GM13976 (cell line): ENCODE results near the gene HS6ST1.

ENCODE experiments used
- DNase-seq: peaks from one replicate; pipeline ENCODE4 v3.0.0; 2012; ENCODE audit warnings: low spot score
- in situ Hi-C: fragments of 300-500 bp; cut with MboI; formaldehyde crosslinking; loops from one replicate; pipeline ENCODE4 v1.12.0; 2022; ENCODE audit warnings: low sequenced_read_pairs, mixed read lengths, inconsistent platforms; ENCODE audit not compliant: unreplicated experiment
- TF ChIP-seq, protein P1 (sequence below): IDR thresholded peaks from 2 replicates; pipeline ENCODE4 v1.5.1; 2012; ENCODE audit warnings: borderline replicate concordance, mild to moderate bottlenecking; ENCODE audit not compliant: insufficient read depth; ENCODE audit errors: extremely low read depth, missing control alignments, control extremely low read depth

Gene HS6ST1

GRCh38 chr2:128264881-128265607, 53.6 kb downstream of the HS6ST1 start:
- in situ Hi-C loops, result no loop called here
- TF ChIP-seq, protein P1, sequence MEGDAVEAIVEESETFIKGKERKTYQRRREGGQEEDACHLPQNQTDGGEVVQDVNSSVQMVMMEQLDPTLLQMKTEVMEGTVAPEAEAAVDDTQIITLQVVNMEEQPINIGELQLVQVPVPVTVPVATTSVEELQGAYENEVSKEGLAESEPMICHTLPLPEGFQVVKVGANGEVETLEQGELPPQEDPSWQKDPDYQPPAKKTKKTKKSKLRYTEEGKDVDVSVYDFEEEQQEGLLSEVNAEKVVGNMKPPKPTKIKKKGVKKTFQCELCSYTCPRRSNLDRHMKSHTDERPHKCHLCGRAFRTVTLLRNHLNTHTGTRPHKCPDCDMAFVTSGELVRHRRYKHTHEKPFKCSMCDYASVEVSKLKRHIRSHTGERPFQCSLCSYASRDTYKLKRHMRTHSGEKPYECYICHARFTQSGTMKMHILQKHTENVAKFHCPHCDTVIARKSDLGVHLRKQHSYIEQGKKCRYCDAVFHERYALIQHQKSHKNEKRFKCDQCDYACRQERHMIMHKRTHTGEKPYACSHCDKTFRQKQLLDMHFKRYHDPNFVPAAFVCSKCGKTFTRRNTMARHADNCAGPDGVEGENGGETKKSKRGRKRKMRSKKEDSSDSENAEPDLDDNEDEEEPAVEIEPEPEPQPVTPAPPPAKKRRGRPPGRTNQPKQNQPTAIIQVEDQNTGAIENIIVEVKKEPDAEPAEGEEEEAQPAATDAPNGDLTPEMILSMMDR, result no peak

GRCh38 chr2:128263902-128264331, 54.8 kb downstream of the HS6ST1 start:
- no peak for DNase-seq
- in situ Hi-C loops, result no loop called here
- TF ChIP-seq, protein P1, result no peak

More at GRCh38 chr2:128264881-128265607, 53.6 kb downstream of the HS6ST1 start:
- no peak for DNase-seq

DNA sequence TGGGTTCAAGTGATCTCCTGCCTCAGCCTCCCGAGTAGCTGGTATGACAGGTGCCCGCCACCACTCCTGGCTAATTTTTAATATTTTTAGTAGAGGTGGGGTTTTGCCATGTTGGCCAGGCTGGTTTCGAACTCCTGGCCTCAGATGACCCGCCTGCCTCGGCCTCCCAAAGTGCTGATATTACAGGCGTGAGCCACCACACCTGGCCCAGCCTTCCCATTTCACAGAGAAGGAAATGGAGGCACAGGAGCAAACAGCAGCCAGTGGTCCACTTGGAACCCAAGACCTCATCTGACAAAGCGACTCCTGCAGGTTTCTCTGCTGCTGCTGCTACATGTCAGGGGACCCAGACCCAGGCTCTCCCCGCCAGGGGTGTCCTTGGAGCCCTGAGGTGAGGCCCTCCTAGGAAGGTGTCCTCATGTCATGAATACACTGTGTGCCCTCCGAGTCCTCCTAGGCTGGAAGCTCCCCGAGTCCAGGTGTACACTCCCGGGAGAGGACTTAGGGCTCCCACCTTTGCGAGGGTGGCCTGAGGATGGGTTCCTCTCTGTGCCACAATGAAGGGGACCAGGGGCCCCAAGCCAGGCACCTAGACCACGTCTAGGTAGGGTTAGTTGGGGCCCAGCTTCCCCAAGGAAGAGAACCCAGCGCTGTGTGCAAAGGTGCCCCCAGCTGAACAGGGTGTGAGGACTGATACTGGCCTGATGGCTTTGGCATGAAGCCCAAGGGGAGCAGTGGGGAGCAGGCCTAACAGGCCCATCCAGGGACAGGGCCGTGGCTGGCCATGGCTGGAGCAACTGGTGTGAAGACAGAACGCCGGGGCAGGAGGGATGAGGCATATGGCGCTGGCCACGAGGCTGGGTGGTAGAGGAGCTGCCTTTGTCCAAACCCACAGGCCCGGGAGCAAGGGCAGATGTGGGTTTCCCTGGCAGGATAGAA, 56.1 kb downstream of the HS6ST1 start:
- in situ Hi-C loops, result no loop called here
- DNase-seq, result peak; percentile 18
- TF ChIP-seq, protein P1, result no peak

DNA sequence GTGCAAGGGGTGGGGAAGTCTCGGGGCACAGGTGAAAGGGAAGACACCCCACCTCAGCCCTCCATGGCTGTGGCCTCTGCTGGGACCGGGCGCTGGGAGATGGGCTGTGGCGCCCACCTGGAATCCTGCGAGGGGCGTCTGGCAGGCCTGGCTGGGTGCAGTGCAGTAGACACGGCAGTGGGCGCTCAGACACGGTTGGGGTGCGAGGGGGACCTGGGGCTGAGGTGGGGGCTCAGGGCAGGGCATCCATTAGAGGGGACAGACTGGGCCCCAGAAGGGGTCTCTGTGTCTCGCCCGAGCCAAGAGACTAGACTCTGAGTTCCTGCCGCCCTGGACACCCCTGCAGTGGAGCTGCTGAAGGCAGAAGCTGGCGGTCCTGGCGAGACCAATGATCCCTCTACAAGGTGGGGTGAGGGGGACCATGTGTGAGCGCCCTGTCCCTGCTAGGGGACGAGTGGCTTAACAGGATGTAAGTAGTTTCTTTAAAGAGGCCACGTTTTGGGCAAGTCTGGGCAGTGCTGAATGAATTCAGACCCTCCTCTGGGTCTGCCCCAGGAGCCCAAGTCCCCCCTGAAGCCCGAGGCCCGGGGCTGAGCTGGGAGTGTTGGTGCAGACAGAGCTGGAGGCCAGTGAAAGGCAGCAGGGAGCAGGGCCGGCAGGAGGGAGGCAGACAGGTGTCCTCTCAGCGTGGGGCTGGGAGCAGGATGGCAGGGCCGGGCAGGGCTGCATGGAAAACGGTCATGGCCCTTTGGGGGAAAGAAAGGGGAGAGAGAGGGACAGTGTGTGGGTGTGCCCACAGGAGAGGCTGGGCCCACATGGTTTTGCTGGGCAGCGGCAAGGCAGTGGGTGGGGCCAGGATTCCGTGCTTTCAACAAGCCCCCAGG, 57.2 kb downstream of the HS6ST1 start:
- DNase-seq, result no peak
- in situ Hi-C loops, result no loop called here
- TF ChIP-seq, protein P1, result no peak

DNA sequence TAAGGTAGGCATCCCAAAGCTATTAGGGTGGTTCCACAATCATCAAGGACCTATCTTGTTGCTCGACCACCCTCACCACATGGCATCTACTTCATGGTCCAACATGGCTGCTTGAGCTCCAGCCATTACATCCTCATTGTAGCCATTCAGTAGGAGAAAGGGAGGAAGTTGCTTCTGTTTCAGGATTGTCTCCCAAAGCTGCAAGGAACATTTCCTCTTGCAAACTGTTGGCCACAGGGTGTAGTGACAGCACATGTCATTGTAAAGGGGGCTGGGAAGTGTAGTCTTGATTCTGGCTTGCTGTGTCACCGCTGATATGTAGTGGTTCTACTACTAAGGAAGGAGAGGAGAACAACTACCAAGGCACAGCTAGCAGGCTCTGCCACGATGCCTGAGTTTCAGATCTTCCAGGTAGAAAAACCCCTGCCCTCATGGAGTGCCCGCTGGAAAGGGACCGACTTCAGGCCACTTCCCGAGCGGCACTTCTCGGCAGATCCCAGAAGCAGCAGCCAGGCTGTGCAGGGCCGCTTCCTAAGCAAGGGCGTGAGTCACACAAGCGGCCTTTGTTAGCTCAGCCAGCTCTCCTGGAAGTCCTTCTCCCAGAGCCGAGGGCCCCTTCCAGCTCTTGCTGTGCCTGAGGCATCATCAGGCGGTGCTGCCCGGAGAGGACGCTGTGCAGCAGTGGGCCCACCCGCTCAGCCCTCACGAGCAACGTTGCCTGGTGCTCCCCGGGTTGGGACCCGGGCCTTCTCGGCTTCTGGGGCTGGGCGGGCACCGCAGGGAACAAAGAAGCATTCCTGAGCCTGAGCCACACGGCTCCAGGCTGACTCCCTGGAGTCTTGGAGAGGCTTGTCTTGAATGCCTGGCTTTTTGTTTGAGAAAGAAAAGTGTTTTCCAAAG, 58.2 kb downstream of the HS6ST1 start:
- in situ Hi-C loops, result no loop called here
- DNase-seq, result no peak
- TF ChIP-seq, protein P1, result no peak
